GM12875 (cell line): ENCODE results near the gene RAMAC.
A peak's percentile ranks its signal among the peaks of the same experiment; 100 is the strongest.
"Not testable (repeated sequence)": the region's sequence is repeated elsewhere in the genome, so short reads cannot be mapped to it uniquely, and the experiment has no call there.

Source experiments
- H3K4me3 ChIP-seq: one replicate; pipeline ENCODE4 v1.5.1; 2011; ENCODE audit warnings: low read depth, low read length, control low read depth
- TF ChIP-seq, protein P1 (sequence below): IDR thresholded peaks from 2 replicates; pipeline ENCODE4 v1.5.1; 2011; ENCODE audit warnings: low read depth, mild to moderate bottlenecking, control low read depth, inconsistent platforms, low read length, moderate library complexity, borderline replicate concordance; ENCODE audit not compliant: insufficient read depth

RAMAC gene

DNA sequence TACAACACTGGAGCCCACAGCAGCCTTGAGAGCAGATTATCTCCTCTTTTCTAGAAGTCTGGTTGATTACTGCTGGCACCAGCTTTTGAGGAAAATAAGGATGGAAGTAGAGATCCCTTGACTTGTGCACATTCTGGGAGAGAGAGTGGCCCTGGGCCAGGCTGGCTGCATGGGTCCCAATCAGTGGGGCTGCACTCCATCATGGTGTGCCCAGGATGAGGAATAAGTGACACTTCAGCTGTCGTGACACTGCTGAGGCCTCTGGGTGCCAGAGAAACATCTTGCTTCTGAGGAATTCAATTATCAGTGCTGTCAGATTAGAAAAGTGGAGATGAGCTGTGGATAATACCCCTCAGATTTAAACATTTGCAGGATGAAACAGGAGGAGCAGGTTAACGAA, 9.1 kb downstream of the RAMAC start:
- TF ChIP-seq, protein P1, sequence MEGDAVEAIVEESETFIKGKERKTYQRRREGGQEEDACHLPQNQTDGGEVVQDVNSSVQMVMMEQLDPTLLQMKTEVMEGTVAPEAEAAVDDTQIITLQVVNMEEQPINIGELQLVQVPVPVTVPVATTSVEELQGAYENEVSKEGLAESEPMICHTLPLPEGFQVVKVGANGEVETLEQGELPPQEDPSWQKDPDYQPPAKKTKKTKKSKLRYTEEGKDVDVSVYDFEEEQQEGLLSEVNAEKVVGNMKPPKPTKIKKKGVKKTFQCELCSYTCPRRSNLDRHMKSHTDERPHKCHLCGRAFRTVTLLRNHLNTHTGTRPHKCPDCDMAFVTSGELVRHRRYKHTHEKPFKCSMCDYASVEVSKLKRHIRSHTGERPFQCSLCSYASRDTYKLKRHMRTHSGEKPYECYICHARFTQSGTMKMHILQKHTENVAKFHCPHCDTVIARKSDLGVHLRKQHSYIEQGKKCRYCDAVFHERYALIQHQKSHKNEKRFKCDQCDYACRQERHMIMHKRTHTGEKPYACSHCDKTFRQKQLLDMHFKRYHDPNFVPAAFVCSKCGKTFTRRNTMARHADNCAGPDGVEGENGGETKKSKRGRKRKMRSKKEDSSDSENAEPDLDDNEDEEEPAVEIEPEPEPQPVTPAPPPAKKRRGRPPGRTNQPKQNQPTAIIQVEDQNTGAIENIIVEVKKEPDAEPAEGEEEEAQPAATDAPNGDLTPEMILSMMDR = no peak
- H3K4me3 ChIP-seq = no peak overlapping the region

DNA sequence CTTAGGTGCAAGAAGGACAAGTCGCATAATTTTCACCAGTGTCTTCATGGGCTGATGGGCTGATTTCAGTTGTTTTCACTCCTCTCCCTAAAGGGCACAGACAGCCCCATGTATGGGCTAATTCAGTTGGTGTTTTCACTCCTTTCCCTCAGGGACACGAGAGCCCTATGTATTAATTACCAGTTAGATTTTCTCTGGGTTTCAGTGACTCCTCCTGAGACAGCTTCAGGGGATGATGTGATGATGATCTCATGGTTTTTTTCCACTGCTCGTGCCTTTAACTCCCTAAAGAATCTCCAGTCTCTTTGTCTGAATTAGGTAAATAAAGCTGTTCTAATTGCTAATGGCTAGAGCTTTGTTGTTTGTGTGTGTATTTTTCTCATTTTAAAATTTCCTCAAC, 9.9 kb downstream of the RAMAC start:
- H3K4me3 ChIP-seq = no peak overlapping the region
- TF ChIP-seq, protein P1 = no peak

DNA sequence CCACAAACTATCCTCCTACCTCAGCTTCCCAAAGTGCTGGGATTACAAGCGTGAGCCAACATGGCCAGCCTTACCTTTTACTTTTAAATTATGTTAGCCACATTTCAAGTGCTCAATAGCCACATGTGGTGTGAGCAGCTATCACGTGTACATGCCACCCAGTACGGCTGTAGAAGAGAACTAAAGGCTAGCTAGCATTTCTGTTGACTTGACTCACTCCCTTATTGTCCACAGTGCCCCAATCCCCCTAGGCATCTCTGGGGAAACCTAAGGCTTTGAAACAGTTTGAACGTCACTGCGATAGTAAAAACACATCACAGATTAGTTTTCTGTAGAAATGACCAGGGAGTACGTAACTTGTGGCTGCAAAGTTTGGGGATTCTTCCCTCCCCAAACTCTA, 13.4 kb downstream of the RAMAC start:
- no peak overlapping the region for H3K4me3 ChIP-seq
- TF ChIP-seq, protein P1 = no peak

DNA sequence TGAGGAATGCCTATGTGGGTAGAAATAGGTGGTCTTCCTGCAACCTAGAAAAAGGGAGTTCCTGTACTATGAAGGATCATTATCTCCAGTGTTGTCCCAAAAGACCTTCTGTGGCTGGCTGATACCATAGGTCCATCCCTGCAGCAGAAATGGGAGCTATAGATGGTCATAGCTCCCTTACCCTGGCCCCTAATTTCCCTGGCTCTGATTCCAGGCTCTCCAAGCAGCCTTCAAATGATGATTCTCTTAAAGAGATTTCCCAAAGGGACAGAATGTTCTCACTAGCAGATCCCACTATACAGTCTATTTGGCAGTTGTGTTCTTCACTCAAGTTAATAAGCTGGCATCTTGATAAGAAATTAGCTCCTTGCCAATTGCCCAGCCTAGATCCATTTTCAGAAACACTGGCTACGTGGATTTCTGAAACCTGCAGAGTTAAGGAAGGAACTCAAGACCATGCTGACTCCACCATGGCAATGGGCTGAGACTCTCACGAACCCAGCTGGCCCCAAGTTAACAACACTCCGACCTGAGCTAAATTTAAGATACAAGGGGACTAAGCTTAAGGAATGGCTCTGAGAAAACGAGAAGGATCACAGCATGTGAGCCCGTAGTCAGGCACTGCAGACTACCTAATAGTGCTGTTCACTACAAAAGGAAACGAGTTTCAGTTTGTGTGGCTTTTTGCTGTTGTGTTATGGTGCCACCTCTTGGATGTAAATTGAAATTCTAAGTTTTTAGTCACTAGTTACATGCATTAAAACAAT, 14.1 kb downstream of the RAMAC start:
- TF ChIP-seq, protein P1 = peak; percentile 46; the same call in 1 of the 2 replicates
- H3K4me3 ChIP-seq = no peak overlapping the region

DNA sequence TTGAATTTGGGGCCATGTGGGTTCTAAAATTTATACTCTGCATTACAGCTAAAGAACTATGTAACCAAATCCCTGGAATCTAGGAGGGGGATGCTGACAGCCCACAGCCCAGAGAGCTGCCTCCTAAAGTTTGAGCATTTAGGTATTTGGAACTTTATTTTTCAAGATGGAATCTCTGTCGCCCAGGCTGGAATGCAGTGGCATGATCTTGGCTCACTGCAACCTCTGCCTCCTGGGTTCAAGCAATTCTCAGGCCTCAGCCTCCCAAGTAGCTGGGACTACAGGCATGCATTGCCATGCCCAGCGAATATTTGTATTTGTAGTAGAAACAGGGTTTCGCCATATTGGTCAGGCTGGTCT, 14.6 kb downstream of the RAMAC start:
- not testable (repeated sequence) for H3K4me3 ChIP-seq

DNA sequence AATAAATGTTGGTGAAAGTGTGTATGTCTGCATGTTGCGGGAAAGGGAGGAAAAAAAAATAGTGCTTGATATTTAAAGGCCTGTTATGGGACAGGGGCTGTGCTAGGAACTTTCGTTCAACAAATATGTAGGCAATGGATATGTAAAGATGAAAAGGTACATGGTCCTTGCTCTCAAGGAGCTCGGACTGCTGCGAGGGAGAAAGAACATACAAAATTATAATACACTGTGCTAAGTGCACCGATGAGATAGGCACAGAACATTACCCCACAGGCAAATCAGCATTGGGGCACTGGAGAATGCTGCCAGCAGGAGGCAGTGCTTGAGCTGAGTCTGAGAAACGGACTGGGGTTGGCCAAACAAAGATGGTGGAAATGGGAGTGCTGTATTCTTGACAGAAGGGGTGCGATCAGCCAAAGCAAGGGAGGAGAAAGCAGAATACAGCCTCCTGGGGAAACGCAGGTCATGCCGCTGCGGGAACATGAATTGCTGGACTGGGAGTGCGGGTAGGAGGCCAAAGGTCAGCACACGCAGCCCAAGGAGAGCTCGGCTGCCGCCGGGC, 24.8 kb downstream of the RAMAC start:
- H3K4me3 ChIP-seq = peak overlapping the region; percentile 99
- TF ChIP-seq, protein P1 = peak; percentile 82

DNA sequence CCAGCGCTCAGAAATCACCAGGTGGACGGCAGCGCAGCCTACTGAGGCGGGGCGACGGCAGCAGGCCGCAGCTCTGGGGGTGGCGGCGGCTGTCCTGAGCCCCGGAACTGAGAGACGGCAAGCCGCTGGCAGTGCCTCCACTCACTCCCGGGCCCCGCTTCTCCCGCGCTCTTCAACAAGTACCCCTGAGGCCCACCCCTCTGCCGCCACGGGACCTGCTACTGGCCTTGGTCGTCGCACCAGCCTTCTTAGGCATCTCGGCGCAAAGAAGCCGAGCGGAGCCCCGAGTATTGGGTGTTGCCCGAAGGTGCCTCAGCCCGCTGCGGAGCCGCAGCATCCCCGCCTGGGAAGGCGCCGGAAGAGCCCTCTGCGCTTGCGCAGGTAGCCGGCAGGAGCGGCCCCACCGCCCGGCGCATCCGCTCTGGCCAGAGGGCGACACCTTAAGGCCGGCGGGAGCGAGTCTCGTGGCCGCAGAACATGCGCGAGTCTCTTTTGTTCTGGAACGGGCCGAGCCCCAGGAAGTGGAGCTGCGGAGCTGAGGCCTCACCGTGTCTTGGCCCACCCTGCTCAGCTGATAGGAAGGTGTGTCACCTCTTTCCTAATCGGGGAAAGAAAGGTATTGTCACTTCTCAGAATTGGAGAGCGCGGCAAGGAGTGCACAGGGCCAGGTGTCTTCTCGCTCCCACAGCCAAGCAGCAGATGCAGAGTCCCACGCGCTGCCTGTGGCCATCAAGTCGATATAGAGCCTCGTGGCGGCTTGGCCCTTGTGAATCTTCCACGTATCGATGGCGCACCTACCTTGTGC, 25.5 kb downstream of the RAMAC start, which contains the start of gene C15orf40:
Gene C15orf40 (minus strand): TSS at position 369 of the 805 bp plus-strand sequence. CDS start 32 bp downstream, at position 337.
- TF ChIP-seq, protein P1 = peak; percentile 76
- H3K4me3 ChIP-seq = peak within 1 kb of the TSS; percentile 99
